NCI-H510A (cell line): ENCODE data around the gene COMTD1.
"Not testable (repeated sequence)": the region's sequence is repeated elsewhere in the genome, so short reads cannot be mapped to it uniquely, and the experiment has no call there.

Experiments used
- DNase-seq: peaks from one replicate; lab custom pipeline; 2025; lab: John Stamatoyannopoulos, UW

COMTD1 gene

DNA sequence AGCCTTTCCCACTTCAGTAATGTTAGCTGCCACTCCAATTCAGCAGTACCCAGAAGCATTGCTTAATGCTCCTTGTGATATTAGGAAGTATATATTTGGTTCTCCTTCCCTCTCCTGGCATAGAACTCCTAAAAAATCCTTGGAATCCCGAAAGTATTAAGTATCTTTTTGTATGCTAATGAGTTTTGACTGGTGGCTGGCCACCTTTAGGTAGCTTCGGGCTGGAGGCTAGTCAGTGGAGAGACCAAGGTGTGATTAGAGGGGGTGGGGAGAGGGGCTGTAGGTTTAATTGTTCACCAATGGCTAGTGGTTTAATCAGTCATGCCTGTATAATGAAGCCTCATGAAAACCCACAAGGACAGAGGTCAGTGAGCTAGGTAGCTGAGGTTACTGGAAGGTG, 12.2 kb downstream of the COMTD1 start:
- DNase-seq, result no peak

- not testable (repeated sequence) for DNase-seq
Measured at GRCh38 chr10:75221492-75221891, 14.3 kb downstream of the COMTD1 start.

- DNase-seq, result no peak
Measured at GRCh38 chr10:75220274-75220673, 15.5 kb downstream of the COMTD1 start.

GRCh38 chr10:75212343-75212742, 23.4 kb downstream of the COMTD1 start:
- DNase-seq, result no peak

DNA sequence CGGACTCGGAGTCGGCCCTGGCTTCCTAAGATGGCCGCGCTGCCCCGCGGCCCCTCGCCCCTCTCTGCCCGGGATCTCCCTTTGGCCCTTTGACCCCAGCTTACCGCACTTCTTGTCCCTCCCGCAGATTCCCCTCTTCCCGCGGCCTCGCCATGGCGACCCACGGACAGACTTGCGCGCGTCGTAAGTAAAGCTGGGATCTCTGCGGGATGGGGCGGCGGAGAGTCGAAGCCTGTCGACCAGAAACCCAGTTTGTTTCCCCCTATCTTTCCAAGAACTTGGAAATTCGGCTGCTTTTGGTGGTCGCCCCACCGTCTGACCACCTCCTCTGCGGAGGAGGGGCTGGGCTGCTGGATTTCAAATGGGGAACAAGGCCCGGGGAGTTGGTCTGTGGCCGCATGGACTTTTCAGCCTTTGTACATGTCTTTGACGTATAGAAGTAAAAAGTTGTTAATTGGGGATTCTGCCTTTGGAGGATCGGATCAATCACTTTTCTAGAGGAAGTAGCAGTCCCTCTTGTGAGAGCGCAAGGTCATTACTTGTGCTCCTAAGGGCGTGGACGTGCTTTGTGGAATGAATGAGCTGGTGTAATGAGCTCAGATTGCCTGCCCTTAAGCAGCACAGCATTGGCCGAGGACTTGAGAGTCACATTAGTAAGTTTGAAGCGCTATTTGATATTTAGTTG, 24.6 kb downstream of the COMTD1 start:
- peak; percentile 33 for DNase-seq

GRCh38 chr10:75210282-75211006, 25.3 kb downstream of the COMTD1 start, which contains the start of gene VDAC2:
Gene VDAC2, plus strand, starts transcription at chr10:75210796. Its CDS starts 363 bp downstream, at chr10:75211159.
- DNase-seq, result peak; percentile 72

DNA sequence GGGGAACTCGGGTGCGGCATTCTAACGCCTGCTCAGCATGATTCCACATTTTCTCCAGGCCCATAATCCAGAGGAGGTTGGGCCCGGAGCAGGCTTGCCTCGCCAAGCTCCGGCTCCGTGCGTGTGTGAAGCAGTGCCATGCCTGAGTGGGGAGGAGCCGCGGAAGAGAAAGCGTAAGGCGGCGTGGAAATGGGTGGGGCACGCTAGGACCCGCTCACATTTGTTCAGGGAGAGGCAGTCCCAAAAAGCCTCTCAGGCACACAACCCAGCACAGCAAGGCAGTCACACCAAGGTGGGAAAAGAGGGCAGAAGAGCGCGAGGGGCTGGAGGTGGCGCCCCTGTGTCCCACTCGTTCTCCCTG, 25.9 kb downstream of the COMTD1 start:
- peak; percentile 47 for DNase-seq

DNA sequence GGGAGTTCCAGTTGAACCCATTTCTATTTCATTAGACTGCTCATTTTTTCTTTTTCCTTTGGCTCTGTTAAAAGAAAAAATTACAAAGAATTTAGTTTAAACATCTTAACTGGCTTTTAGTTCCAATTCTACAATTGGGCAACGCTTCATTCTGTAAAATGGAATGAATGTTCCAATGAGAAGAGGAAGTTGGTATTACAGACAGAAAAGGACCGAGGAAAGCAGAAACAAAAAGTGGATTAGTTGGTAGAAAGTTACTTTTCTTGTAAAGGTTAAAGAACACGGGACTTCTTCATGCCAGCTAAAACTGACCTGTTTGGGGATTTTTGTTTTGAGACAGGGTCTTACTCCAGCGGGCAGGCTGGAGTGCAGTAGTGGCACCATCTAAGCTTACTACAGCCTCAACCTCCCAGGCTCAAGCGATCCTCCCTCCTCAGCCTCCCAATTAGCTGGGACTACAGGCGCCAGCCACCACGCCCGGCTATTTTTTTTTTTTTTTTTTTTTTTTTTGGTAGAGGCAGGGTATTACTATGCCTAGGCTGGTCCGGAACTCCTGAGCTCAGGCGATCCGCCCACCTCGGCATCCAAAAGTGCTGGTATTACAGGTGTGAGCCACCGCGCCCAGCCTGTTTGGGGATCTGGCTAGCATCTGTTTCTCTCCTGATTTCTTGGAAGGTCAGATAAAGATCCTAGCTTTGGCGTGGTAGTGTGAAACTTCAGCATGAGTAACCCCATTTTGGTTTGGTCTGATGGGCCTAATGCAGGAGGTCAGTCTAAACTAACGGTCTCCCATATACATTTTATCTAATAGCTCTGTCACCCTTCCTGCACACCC, 26.5 kb downstream of the COMTD1 start:
- no peak for DNase-seq

DNA sequence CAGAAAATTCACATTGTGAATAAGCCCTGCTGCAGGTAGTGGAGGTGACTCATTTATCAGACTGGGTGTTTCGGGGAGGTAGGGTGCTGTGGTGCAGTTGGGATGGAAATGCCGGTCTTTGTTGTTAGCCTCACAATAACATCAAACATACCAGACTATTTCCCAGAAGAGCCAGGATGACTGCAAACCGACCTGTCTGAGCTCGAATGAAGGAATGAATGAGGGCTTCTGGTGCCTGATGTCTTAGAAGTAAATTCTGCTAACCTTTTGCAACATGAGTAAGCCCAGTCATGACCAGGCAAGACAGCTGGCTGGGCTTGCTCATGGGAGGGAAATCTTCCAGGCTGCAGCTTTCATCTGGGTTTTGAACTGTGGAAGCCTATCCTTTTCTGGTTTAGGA, 27.6 kb downstream of the COMTD1 start:
- DNase-seq, result no peak

- no peak for DNase-seq
Measured at GRCh38 chr10:75207857-75208144, 28.0 kb downstream of the COMTD1 start.

DNA sequence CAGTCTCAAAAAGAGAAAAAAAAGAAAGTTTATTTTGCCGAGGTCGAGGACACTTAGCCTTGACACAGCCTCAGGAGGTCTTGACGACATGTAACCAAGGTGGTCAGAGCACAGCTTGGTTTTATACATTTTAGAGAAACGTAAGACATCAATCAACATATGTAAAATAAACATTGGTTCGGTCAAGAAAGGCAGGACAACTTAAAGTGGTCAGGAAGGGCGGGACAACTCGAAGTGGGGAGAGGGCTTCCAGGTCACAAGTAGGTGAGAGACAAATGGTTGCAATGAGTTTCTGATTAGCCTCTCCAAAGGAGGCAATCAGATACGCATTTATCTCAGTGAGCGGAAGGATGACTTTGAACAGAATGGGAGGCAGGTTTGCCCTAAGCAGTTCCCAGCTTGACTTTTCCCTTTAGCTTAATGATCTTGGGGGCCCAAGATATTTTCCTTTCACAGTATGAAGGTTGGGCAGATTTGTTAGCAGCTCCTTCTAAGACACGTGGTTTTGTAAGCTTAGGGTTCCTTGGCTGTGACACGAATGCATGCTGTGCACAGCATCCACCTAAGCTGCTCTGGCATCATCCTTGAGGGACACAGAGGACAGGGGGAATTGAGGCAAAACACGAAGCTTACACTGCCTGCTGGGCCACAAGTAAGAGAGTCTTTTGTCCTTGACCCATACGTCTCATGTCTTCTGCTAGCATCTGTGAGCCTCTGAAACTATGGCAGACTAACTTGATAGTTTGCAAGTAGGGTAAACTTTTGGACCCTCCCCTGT, 28.5 kb downstream of the COMTD1 start:
- DNase-seq, result no peak

DNA sequence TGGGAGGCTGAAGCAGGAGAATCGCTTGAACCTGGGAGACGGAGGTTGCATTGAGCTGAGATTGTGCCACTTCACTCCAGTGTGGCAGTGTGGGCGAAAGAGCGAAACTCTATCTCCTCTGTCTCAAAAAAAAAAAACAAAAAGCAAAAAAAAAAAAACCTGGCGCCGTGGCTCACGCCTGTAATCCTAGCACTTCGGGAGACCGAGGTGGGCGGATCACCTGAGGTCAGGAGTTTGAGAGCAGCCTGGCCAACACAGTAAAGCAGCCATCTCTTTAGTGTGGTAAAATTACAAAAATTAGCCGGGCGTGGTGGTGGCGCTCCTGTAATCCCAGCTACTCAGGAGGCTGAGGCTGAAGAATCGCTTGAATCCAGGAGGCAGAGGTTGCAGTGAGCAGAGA, 29.1 kb downstream of the COMTD1 start:
- not testable (repeated sequence) for DNase-seq

GRCh38 chr10:75205908-75206307, 29.8 kb downstream of the COMTD1 start:
- DNase-seq, result no peak

DNA sequence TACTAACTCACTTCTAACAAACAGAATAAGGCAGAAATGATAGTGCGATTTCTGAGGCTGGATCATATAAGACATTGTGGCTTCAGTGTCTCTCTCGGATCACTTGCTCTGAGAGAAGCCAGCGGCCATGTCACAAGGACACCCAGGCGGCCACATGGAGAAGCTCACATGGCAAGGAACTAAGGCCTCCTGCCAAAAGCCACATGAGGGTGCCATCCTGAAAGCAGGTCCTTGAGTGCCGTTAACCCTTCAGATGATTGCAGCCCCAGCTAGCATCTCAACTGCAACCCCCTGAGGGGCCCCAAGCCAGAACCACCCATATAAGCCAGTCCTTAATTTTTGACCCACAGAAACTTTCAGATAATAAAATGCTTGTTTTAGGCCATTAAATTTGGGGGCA, 32.0 kb downstream of the COMTD1 start:
- DNase-seq, result no peak

DNA sequence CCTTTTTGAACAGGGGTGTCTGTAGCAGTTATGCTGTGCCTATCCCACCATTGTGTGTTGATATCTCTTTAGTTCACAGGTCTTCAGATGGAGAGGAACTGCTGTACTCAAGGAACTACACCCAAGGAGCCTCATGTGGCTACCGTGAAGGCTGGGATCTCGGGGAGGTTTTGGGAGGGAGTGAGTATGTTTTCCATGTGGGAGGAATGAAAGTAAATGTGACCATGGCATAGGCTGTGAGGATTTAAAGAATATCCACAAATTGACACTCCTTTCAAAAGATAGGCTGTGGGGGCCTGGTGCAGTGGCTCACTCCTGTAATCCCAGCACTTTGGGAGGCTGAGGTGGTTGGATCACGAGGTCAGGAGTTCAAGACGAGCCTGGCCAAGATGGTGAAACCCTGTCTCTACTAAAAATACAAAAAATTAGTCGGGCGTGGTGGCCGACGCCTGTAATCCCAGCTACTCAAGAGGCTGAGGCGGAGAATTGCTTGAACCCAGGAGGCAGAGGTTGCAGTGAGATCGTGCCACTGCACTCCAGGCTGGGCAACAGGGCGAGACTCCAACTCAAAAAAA, 32.6 kb downstream of the COMTD1 start:
- not testable (repeated sequence) for DNase-seq

GRCh38 chr10:75202321-75203045, 33.3 kb downstream of the COMTD1 start:
- DNase-seq, result no peak

GRCh38 chr10:75201793-75202307, 33.9 kb downstream of the COMTD1 start:
- no peak for DNase-seq

DNA sequence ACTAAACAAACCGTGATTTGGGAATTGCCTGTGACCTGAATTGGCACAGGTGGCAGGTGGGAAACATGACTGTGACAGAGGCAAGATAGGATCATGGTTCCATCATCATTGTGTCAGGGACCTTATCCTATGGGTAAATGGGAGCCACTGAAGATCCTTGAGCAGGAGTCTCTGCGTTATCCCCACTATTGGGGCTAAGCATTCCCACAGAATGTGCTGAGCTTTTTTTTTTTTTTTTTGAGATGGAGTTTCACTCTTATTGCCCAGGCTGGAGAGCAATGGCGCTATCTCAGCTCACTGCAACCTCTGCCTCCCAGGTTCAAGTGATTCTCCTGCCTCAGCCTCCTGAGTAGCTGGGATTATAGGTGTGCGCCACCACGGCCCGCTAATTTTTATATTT, 35.8 kb downstream of the COMTD1 start:
- not testable (repeated sequence) for DNase-seq

GRCh38 chr10:75197906-75198305, 37.9 kb downstream of the COMTD1 start:
- no peak for DNase-seq

DNA sequence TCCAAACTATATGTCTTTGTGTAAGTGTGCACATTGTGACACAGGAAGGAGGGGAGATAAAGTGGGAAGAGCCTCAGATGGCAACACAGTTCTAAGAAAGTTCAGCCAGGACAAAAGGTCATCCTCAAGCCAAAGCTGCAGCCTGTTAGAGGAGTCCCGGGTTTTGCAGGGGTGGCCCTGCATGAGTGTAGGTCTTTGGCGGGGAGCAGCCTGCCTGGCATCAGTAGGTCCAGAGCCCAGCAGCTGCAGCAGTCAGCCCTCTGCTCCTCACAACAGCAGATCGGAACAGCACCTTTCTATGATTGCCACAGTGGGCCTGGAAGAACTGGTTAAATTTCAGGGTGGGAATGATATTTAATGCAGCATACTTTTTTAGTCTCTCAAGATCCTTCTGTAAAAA, 38.7 kb downstream of the COMTD1 start:
- no peak for DNase-seq
